WTC11 (cell line): ENCODE measurements around the gene NRXN2. TPM values are rescaled to one million over a fixed set of nuclear protein-coding genes. Genes with fewer than 3 reads are reported as not detected.

Source experiments
- ATAC-seq: fragments of 200-7000 bp; cut with Tn5 transposase; 2 replicates; pipeline ENCODE4 v1.10.0; 2021; ENCODE audit warnings: mild to moderate bottlenecking, moderate library complexity
- CTCF ChIA-PET: fragments of 300-600 bp; sonication (Branson Sonifier 250); formaldehyde crosslinking; loops from one replicate; lab custom pipeline; 2021; ENCODE audit warnings: antibody characterized with exemption; lab: Charles Lee
- POLR2A ChIA-PET: fragments of 350-600 bp; sonication (Branson Sonifier 250); formaldehyde crosslinking; loops from one replicate; lab custom pipeline; 2021; ENCODE audit warnings: antibody characterized with exemption; lab: Charles Lee
- DNase-seq: peaks from one replicate; pipeline ENCODE4 v3.0.0; 2021; ENCODE audit warnings: low spot score
- H3K27ac Mint-ChIP-seq: 2 replicates; pipeline ENCODE4 v1.8.0; 2021; ENCODE audit warnings: mixed read lengths
- H3K27me3 Mint-ChIP-seq: 2 replicates; pipeline ENCODE4 v1.8.0; 2021; ENCODE audit warnings: low read depth, mild to moderate bottlenecking, moderate library complexity, mixed read lengths
- H3K36me3 Mint-ChIP-seq: 2 replicates; pipeline ENCODE4 v1.8.0; 2021; ENCODE audit warnings: mixed read lengths
- H3K4me1 Mint-ChIP-seq: 2 replicates; pipeline ENCODE4 v1.8.0; 2022; ENCODE audit warnings: mixed read lengths
- H3K4me3 Mint-ChIP-seq: 2 replicates; pipeline ENCODE4 v1.8.0; 2021; ENCODE audit warnings: mild to moderate bottlenecking, moderate library complexity, mixed read lengths
- H3K9me3 Mint-ChIP-seq: 2 replicates; pipeline ENCODE4 v1.8.0; 2021; ENCODE audit warnings: mixed read lengths
- ELF4 ChIP-seq: sonication (generic); formaldehyde crosslinking; IDR thresholded peaks from 2 replicates; pipeline ENCODE4 v1.8.1; 2022; ENCODE audit warnings: low read depth, mild to moderate bottlenecking, moderate library complexity, missing genetic modification reagents
- FOXJ3 ChIP-seq: sonication (generic); formaldehyde crosslinking; IDR thresholded peaks from 2 replicates; pipeline ENCODE4 v1.9.0; 2021; ENCODE audit warnings: missing genetic modification reagents, mild to moderate bottlenecking, borderline replicate concordance
- JUN ChIP-seq: sonication (generic); formaldehyde crosslinking; IDR thresholded peaks from 2 replicates; pipeline ENCODE4 v1.8.0; 2023; ENCODE audit warnings: mild to moderate bottlenecking, missing genetic modification reagents
- KAT7 ChIP-seq: sonication (generic); formaldehyde crosslinking; IDR thresholded peaks from 2 replicates; pipeline ENCODE4 v1.8.1; 2023; ENCODE audit warnings: missing genetic modification reagents, mild to moderate bottlenecking, borderline replicate concordance
- MXD4 ChIP-seq: fragments of 250-450 bp; sonication (Bioruptor Pico); IDR thresholded peaks from 2 replicates; pipeline ENCODE4 v1.8.0; 2021; ENCODE audit warnings: mild to moderate bottlenecking, moderate library complexity, borderline replicate concordance
- MYBL2 ChIP-seq: sonication (generic); formaldehyde crosslinking; IDR thresholded peaks from 2 replicates; pipeline ENCODE4 v1.8.1; 2023; ENCODE audit warnings: mild to moderate bottlenecking, moderate library complexity, missing genetic modification reagents
- SOX15 ChIP-seq: fragments of 250-450 bp; sonication (Bioruptor Pico); IDR thresholded peaks from 2 replicates; pipeline ENCODE4 v1.9.0; 2021; ENCODE audit warnings: mild to moderate bottlenecking
- TCF7 ChIP-seq: sonication (generic); formaldehyde crosslinking; IDR thresholded peaks from 2 replicates; pipeline ENCODE4 v1.8.0; 2022; ENCODE audit warnings: mild to moderate bottlenecking, low read depth, missing genetic modification reagents, moderate library complexity
- ZNF121 ChIP-seq: sonication (generic); formaldehyde crosslinking; IDR thresholded peaks from 2 replicates; pipeline ENCODE4 v1.8.0; 2023; ENCODE audit warnings: missing genetic modification reagents
- ZNF138 ChIP-seq: sonication (generic); formaldehyde crosslinking; conservative IDR thresholded peaks from 2 replicates; pipeline ENCODE4 v1.8.1; 2022; ENCODE audit warnings: mild to moderate bottlenecking, moderate library complexity, missing genetic modification reagents
- ZNF263 ChIP-seq: sonication (generic); formaldehyde crosslinking; IDR thresholded peaks from 2 replicates; pipeline ENCODE4 v1.8.1; 2022; ENCODE audit warnings: low read depth, mild to moderate bottlenecking, moderate library complexity, missing genetic modification reagents
- ZNF423 ChIP-seq: fragments of 250-450 bp; sonication (Bioruptor Pico); IDR thresholded peaks from 2 replicates; pipeline ENCODE4 v2.1.2; 2022; ENCODE audit warnings: mild to moderate bottlenecking, moderate library complexity
- ZNF671 ChIP-seq: fragments of 250-450 bp; sonication (Bioruptor Pico); IDR thresholded peaks from 2 replicates; pipeline ENCODE4 v1.8.0; 2021; ENCODE audit warnings: mild to moderate bottlenecking
- total RNA-seq: library from RNA; stranded (reverse); gene quantifications from 3 replicates; pipeline ENCODE4 v1.2.3, GENCODE V29; 2021
- TF ChIP-seq, protein P1 (sequence below): fragments of 200-600 bp; IDR thresholded peaks from 2 replicates; pipeline ENCODE4 v1.8.0; 2022; ENCODE audit warnings: antibody characterized with exemption
- TF ChIP-seq, protein P2 (sequence below): sonication (generic); formaldehyde crosslinking; IDR thresholded peaks from 2 replicates; pipeline ENCODE4 v1.8.1; 2023; ENCODE audit warnings: mild to moderate bottlenecking, missing genetic modification reagents, moderate library complexity
- TF ChIP-seq, protein P3 (sequence below): sonication (generic); formaldehyde crosslinking; IDR thresholded peaks from 2 replicates; pipeline ENCODE4 v1.8.0; 2022; ENCODE audit warnings: mild to moderate bottlenecking, missing genetic modification reagents
- TF ChIP-seq, protein P4 (sequence below): sonication (generic); formaldehyde crosslinking; IDR thresholded peaks from 2 replicates; pipeline ENCODE4 v1.8.0; 2023; ENCODE audit warnings: missing genetic modification reagents, mild to moderate bottlenecking, borderline replicate concordance
- TF ChIP-seq, protein P5 (sequence below): sonication (generic); formaldehyde crosslinking; conservative IDR thresholded peaks from 2 replicates; pipeline ENCODE4 v1.8.1; 2022; ENCODE audit warnings: mild to moderate bottlenecking, missing genetic modification reagents
- TF ChIP-seq, protein P6 (sequence below): sonication (generic); formaldehyde crosslinking; IDR thresholded peaks from 2 replicates; pipeline ENCODE4 v1.8.0; 2023; ENCODE audit warnings: missing genetic modification reagents

Gene NRXN2
- total RNA-seq, 1 experiment from 2014 or later: 8.6 TPM

DNA sequence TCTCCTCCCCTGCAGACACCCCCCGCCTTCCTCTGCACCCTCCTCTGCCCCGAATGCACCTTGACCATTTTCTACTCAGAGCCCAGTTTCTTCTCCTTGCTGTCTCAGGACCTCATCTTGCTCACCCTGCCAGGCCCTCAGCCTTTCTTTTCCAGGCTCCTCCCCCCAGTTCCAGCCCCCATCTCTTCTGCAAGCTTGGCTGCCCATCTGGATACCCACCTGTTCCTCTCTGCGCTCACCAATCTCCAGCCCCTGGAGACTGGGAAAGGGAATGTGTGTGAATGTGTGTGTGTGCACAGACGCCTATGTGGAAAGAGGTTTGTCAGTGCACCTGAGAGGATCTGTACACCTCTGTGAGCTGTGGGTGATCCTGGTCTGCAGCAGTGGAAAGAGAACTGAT lies 95.6 kb downstream of the NRXN2 start:
- H3K4me1 Mint-ChIP-seq: peaks cover 16% of the 10 kb centered on the region
- ChIA-PET CTCF (interaction anchor here (1.4 kb wide), 1 partner anchor 67 kb away, joined by 4 read pairs; no protein-coding TSS in a partner anchor), POLR2A (no interaction called here)
- TF ChIP-seq, protein P1, sequence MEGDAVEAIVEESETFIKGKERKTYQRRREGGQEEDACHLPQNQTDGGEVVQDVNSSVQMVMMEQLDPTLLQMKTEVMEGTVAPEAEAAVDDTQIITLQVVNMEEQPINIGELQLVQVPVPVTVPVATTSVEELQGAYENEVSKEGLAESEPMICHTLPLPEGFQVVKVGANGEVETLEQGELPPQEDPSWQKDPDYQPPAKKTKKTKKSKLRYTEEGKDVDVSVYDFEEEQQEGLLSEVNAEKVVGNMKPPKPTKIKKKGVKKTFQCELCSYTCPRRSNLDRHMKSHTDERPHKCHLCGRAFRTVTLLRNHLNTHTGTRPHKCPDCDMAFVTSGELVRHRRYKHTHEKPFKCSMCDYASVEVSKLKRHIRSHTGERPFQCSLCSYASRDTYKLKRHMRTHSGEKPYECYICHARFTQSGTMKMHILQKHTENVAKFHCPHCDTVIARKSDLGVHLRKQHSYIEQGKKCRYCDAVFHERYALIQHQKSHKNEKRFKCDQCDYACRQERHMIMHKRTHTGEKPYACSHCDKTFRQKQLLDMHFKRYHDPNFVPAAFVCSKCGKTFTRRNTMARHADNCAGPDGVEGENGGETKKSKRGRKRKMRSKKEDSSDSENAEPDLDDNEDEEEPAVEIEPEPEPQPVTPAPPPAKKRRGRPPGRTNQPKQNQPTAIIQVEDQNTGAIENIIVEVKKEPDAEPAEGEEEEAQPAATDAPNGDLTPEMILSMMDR: no peak
- TF ChIP-seq MXD4 (CRISPR knock-in tag) (no peak), ZNF263 (CRISPR knock-in tag) (no peak), ZNF121 (no peak), ZNF423 (CRISPR knock-in tag) (no peak), MYBL2 (no peak), FOXJ3 (CRISPR knock-in tag) (no peak)
- TF ChIP-seq, protein P2, sequence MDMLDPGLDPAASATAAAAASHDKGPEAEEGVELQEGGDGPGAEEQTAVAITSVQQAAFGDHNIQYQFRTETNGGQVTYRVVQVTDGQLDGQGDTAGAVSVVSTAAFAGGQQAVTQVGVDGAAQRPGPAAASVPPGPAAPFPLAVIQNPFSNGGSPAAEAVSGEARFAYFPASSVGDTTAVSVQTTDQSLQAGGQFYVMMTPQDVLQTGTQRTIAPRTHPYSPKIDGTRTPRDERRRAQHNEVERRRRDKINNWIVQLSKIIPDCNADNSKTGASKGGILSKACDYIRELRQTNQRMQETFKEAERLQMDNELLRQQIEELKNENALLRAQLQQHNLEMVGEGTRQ (CRISPR knock-in tag): no peak
- TF ChIP-seq, protein P3, sequence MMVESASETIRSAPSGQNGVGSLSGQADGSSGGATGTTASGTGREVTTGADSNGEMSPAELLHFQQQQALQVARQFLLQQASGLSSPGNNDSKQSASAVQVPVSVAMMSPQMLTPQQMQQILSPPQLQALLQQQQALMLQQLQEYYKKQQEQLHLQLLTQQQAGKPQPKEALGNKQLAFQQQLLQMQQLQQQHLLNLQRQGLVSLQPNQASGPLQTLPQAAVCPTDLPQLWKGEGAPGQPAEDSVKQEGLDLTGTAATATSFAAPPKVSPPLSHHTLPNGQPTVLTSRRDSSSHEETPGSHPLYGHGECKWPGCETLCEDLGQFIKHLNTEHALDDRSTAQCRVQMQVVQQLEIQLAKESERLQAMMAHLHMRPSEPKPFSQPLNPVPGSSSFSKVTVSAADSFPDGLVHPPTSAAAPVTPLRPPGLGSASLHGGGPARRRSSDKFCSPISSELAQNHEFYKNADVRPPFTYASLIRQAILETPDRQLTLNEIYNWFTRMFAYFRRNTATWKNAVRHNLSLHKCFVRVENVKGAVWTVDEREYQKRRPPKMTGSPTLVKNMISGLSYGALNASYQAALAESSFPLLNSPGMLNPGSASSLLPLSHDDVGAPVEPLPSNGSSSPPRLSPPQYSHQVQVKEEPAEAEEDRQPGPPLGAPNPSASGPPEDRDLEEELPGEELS (CRISPR knock-in tag): no peak
- TF ChIP-seq, protein P4, sequence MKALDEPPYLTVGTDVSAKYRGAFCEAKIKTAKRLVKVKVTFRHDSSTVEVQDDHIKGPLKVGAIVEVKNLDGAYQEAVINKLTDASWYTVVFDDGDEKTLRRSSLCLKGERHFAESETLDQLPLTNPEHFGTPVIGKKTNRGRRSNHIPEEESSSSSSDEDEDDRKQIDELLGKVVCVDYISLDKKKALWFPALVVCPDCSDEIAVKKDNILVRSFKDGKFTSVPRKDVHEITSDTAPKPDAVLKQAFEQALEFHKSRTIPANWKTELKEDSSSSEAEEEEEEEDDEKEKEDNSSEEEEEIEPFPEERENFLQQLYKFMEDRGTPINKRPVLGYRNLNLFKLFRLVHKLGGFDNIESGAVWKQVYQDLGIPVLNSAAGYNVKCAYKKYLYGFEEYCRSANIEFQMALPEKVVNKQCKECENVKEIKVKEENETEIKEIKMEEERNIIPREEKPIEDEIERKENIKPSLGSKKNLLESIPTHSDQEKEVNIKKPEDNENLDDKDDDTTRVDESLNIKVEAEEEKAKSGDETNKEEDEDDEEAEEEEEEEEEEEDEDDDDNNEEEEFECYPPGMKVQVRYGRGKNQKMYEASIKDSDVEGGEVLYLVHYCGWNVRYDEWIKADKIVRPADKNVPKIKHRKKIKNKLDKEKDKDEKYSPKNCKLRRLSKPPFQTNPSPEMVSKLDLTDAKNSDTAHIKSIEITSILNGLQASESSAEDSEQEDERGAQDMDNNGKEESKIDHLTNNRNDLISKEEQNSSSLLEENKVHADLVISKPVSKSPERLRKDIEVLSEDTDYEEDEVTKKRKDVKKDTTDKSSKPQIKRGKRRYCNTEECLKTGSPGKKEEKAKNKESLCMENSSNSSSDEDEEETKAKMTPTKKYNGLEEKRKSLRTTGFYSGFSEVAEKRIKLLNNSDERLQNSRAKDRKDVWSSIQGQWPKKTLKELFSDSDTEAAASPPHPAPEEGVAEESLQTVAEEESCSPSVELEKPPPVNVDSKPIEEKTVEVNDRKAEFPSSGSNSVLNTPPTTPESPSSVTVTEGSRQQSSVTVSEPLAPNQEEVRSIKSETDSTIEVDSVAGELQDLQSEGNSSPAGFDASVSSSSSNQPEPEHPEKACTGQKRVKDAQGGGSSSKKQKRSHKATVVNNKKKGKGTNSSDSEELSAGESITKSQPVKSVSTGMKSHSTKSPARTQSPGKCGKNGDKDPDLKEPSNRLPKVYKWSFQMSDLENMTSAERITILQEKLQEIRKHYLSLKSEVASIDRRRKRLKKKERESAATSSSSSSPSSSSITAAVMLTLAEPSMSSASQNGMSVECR (CRISPR knock-in tag): no peak
- H3K4me3 Mint-ChIP-seq: no peak overlapping the region
- peaks cover 43% of the 10 kb centered on the region for H3K27me3 Mint-ChIP-seq
- ATAC-seq: no peak
- no peak overlapping the region for H3K27ac Mint-ChIP-seq
- H3K36me3 Mint-ChIP-seq: no peaks in the 10 kb centered on the region
- H3K9me3 Mint-ChIP-seq: no peaks in the 10 kb centered on the region
- DNase-seq: no peak

DNA sequence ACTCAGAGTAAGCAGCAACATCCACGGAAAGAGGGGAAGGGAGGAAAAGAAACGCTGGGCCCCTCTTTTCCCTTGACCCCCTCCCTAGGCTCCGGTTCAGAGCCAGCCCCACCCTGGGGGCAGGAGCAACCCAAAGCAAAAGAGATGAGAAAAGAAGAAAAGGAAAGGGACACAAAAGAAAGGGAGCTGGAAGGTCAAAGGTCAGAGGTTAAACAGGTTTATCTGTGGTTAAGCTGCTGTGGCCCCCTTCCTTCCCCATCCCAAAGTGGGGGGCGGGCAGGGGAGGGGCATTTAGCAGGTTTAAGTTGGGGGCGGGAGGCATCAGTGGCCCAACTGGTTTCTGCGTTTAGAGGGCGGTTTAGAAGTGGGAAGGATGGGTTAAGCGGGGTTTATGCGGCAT lies 96.4 kb downstream of the NRXN2 start:
- DNase-seq: no peak
- TF ChIP-seq SOX15 (CRISPR knock-in tag) (no peak), ZNF263 (CRISPR knock-in tag) (no peak), KAT7 (CRISPR knock-in tag) (no peak), ELF4 (CRISPR knock-in tag) (no peak), TCF7 (CRISPR knock-in tag) (no peak), FOXJ3 (CRISPR knock-in tag) (no peak), JUN (no peak), ZNF138 (no peak), ZNF671 (CRISPR knock-in tag) (no peak)
- TF ChIP-seq, protein P5, sequence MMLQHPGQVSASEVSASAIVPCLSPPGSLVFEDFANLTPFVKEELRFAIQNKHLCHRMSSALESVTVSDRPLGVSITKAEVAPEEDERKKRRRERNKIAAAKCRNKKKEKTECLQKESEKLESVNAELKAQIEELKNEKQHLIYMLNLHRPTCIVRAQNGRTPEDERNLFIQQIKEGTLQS (CRISPR knock-in tag): no peak
- TF ChIP-seq, protein P6, sequence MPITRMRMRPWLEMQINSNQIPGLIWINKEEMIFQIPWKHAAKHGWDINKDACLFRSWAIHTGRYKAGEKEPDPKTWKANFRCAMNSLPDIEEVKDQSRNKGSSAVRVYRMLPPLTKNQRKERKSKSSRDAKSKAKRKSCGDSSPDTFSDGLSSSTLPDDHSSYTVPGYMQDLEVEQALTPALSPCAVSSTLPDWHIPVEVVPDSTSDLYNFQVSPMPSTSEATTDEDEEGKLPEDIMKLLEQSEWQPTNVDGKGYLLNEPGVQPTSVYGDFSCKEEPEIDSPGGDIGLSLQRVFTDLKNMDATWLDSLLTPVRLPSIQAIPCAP: no peak
- TF ChIP-seq, protein P1: no peak
- TF ChIP-seq, protein P3 (CRISPR knock-in tag): no peak
- no peaks in the 10 kb centered on the region for H3K9me3 Mint-ChIP-seq
- no peak for ATAC-seq
- peaks cover 16% of the 10 kb centered on the region for H3K4me1 Mint-ChIP-seq
- H3K4me3 Mint-ChIP-seq: no peak overlapping the region
- ChIA-PET POLR2A (no interaction called here), CTCF (interaction anchor here (1.3 to 1.4 kb wide), 3 partner anchors 62 to 67 kb away, joined by 3 to 4 read pairs (median 3); no protein-coding TSS in a partner anchor)
- H3K36me3 Mint-ChIP-seq: no peaks in the 10 kb centered on the region
- H3K27ac Mint-ChIP-seq: no peak overlapping the region
- peaks cover 35% of the 10 kb centered on the region for H3K27me3 Mint-ChIP-seq
